ENCODE measurements around the gene PDE4C. TPM values are rescaled to one million over a fixed set of nuclear protein-coding genes. Genes with fewer than 3 reads are reported as not detected.
A peak's percentile ranks its signal among the peaks of the same experiment; 100 is the strongest.

The PDE4C gene
- total RNA-seq, 1 experiment from 2014 or later = 0.17 TPM

- no peak for DNase-seq (ENCODE audit: low read depth)
Measured at GRCh38 chr19:18198374-18198773, 27.9 kb downstream of the PDE4C start.

GRCh38 chr19:18197941-18198340 lies 28.3 kb downstream of the PDE4C start:
- DNase-seq (ENCODE audit: low read depth) = no peak

- DNase-seq (ENCODE audit: low read depth) = no peak
Measured at GRCh38 chr19:18197306-18197705, 28.9 kb downstream of the PDE4C start.

- no peak for DNase-seq (ENCODE audit: low read depth)
Measured at GRCh38 chr19:18196511-18196845, 29.8 kb downstream of the PDE4C start.

GRCh38 chr19:18194554-18195238 lies 31.5 kb downstream of the PDE4C start:
- peak; percentile 37 for DNase-seq (ENCODE audit: low read depth)

GRCh38 chr19:18194181-18194530 lies 32.1 kb downstream of the PDE4C start:
- no peak for DNase-seq (ENCODE audit: low read depth)

GRCh38 chr19:18193388-18194180 lies 32.7 kb downstream of the PDE4C start:
- no peak for DNase-seq (ENCODE audit: low read depth)

- DNase-seq (ENCODE audit: low read depth) = peak; percentile 100
Measured at GRCh38 chr19:18192673-18193387, 33.4 kb downstream of the PDE4C start, which contains the start of gene MPV17L2. MPV17L2 (plus strand) TSS chr19:18193218; CDS start chr19:18193282, 64 bp downstream.

- no peak for DNase-seq (ENCODE audit: low read depth)
Measured at GRCh38 chr19:18191640-18192062, 34.6 kb downstream of the PDE4C start.

GRCh38 chr19:18190278-18190677 lies 36.0 kb downstream of the PDE4C start:
- no peak for DNase-seq (ENCODE audit: low read depth)

GRCh38 chr19:18185538-18185937 lies 40.7 kb downstream of the PDE4C start:
- DNase-seq (ENCODE audit: low read depth) = no peak

- no peak for DNase-seq (ENCODE audit: low read depth)
Measured at GRCh38 chr19:18183529-18183928, 42.7 kb downstream of the PDE4C start.

GRCh38 chr19:18179957-18180356 lies 46.3 kb downstream of the PDE4C start:
- DNase-seq (ENCODE audit: low read depth) = no peak

GRCh38 chr19:18176367-18177310 lies 49.6 kb downstream of the PDE4C start:
- DNase-seq (ENCODE audit: low read depth) = no peak

- DNase-seq (ENCODE audit: low read depth) = no peak
Measured at GRCh38 chr19:18174983-18175382, 51.3 kb downstream of the PDE4C start.

Other genes starting within 250 kb of the PDE4C start
- 25.6 and 35.7 TPM in 2 replicates for gene ARRDC2, start 218.3 kb downstream of the PDE4C start, total RNA-seq (2014; rRNA removed; shearing (Covaris generic))
- gene IL12RB1, start 139.5 kb downstream of the PDE4C start, total RNA-seq (2014; rRNA removed; shearing (Covaris generic)) = 3.4 and 3.8 TPM in 2 replicates
- 1.1 and 1.5 TPM in 2 replicates for gene MAST3, start 128.7 kb downstream of the PDE4C start, total RNA-seq (2014; rRNA removed; shearing (Covaris generic))
- gene PIK3R2, start 73.3 kb downstream of the PDE4C start, total RNA-seq (2014; rRNA removed; shearing (Covaris generic)) = 6.5 and 14.2 TPM in 2 replicates
- 17.8 and 20.2 TPM in 2 replicates for gene IFI30, start 52.6 kb downstream of the PDE4C start, total RNA-seq (2014; rRNA removed; shearing (Covaris generic))
- gene MPV17L2, start 33.2 kb downstream of the PDE4C start, total RNA-seq (2014; rRNA removed; shearing (Covaris generic)) = 43.3 and 67.4 TPM in 2 replicates
- gene RAB3A, start 22.4 kb downstream of the PDE4C start, total RNA-seq (2014; rRNA removed; shearing (Covaris generic)) = 0.23 TPM in 1 of 2 replicates, not detected in the other
- gene IQCN, start 48.0 kb upstream of the PDE4C start, total RNA-seq (2014; rRNA removed; shearing (Covaris generic)) = 0.74 and 12.6 TPM in 2 replicates
- gene JUND, start 55.2 kb upstream of the PDE4C start, total RNA-seq (2014; rRNA removed; shearing (Covaris generic)) = 75.0 and 75.6 TPM in 2 replicates
- gene LSM4, start 96.6 kb upstream of the PDE4C start, total RNA-seq (2014; rRNA removed; shearing (Covaris generic)) = 318 and 351 TPM in 2 replicates
- 4.6 and 16.4 TPM in 2 replicates for gene PGPEP1, start 114.2 kb upstream of the PDE4C start, total RNA-seq (2014; rRNA removed; shearing (Covaris generic))
- 5.1 and 7.3 TPM in 2 replicates for gene GDF15, start 159.7 kb upstream of the PDE4C start, total RNA-seq (2014; rRNA removed; shearing (Covaris generic))
- gene LRRC25, start 171.2 kb upstream of the PDE4C start, total RNA-seq (2014; rRNA removed; shearing (Covaris generic)) = not detected in 2 replicates
- 57.4 and 73.6 TPM in 2 replicates for gene SSBP4, start 193.0 kb upstream of the PDE4C start, total RNA-seq (2014; rRNA removed; shearing (Covaris generic))
- gene ISYNA1, start 211.7 kb upstream of the PDE4C start, total RNA-seq (2014; rRNA removed; shearing (Covaris generic)) = 7.0 and 7.4 TPM in 2 replicates